SK-N-SH treated with all-trans-retinoic acid at 6 μM for 48 hours (cell line): ENCODE measurements around the gene PDE4B.
"Not testable (repeated sequence)": the region's sequence is repeated elsewhere in the genome, so short reads cannot be mapped to it uniquely, and the experiment has no call there.

Experiments used
- ATAC-seq: fragments of 200-7000 bp; cut with Tn5 transposase; 3 replicates; pipeline ENCODE4 v1.9.1; 2020; ENCODE audit warnings: mild to moderate bottlenecking, moderate library complexity
- BACH2 ChIP-seq: fragments of 250-450 bp; sonication (Bioruptor Pico); IDR thresholded peaks from 2 replicates; pipeline ENCODE4 v1.9.0; 2021; ENCODE audit warnings: mild to moderate bottlenecking, borderline replicate concordance
- CSDC2 ChIP-seq: fragments of 250-450 bp; sonication (Bioruptor Pico); IDR thresholded peaks from 2 replicates; pipeline ENCODE4 v1.5.0; 2020; ENCODE audit warnings: mild to moderate bottlenecking, moderate library complexity
- ESRRG ChIP-seq: fragments of 250-450 bp; sonication (Bioruptor Pico); IDR thresholded peaks from 2 replicates; pipeline ENCODE4 v1.6.1; 2021; ENCODE audit warnings: mild to moderate bottlenecking
- GLIS3 ChIP-seq: fragments of 250-450 bp; sonication (Bioruptor Pico); IDR thresholded peaks from 2 replicates; pipeline ENCODE4 v1.5.0; 2020; ENCODE audit warnings: mild to moderate bottlenecking, moderate library complexity
- ISL1 ChIP-seq: fragments of 250-450 bp; sonication (Bioruptor Pico); IDR thresholded peaks from 2 replicates; pipeline ENCODE4 v2.1.2; 2022; ENCODE audit warnings: mild to moderate bottlenecking, moderate library complexity
- OSR1 ChIP-seq: fragments of 250-450 bp; sonication (Bioruptor Pico); IDR thresholded peaks from 2 replicates; pipeline ENCODE4 v1.8.0; 2022; ENCODE audit warnings: moderate library complexity, mild to moderate bottlenecking, inconsistent platforms
- POU6F1 ChIP-seq: fragments of 250-450 bp; sonication (Bioruptor Pico); IDR thresholded peaks from 2 replicates; pipeline ENCODE4 v1.8.0; 2021; ENCODE audit warnings: low read depth, mild to moderate bottlenecking, moderate library complexity, borderline replicate concordance
- PPARA ChIP-seq: fragments of 250-450 bp; sonication (Bioruptor Pico); IDR thresholded peaks from 2 replicates; pipeline ENCODE4 v1.5.0; 2020; ENCODE audit warnings: mild to moderate bottlenecking, borderline replicate concordance
- RARB ChIP-seq: fragments of 250-450 bp; sonication (Bioruptor Pico); IDR thresholded peaks from 2 replicates; pipeline ENCODE4 v1.8.0; 2021; ENCODE audit warnings: mild to moderate bottlenecking, moderate library complexity
- SNAI2 ChIP-seq: fragments of 250-450 bp; sonication (Bioruptor Pico); IDR thresholded peaks from 2 replicates; pipeline ENCODE4 v1.5.0; 2020; ENCODE audit warnings: mild to moderate bottlenecking, moderate library complexity
- TCF4 ChIP-seq: fragments of 250-450 bp; sonication (Bioruptor Pico); IDR thresholded peaks from 2 replicates; pipeline ENCODE4 v1.8.0; 2021; ENCODE audit warnings: mild to moderate bottlenecking, moderate library complexity, borderline replicate concordance
- TOX ChIP-seq: fragments of 250-450 bp; sonication (Bioruptor Pico); IDR thresholded peaks from 2 replicates; pipeline ENCODE4 v1.8.0; 2021; ENCODE audit warnings: mild to moderate bottlenecking, moderate library complexity, borderline replicate concordance
- TSHZ2 ChIP-seq: fragments of 250-450 bp; sonication (Bioruptor Pico); IDR thresholded peaks from 2 replicates; pipeline ENCODE4 v1.5.0; 2020; ENCODE audit warnings: mild to moderate bottlenecking, moderate library complexity
- ZC3H10 ChIP-seq: fragments of 250-450 bp; sonication (Bioruptor Pico); IDR thresholded peaks from 2 replicates; pipeline ENCODE4 v1.5.1; 2021; ENCODE audit warnings: mild to moderate bottlenecking, moderate library complexity
- ZFP3 ChIP-seq: fragments of 250-450 bp; sonication (Bioruptor Pico); IDR thresholded peaks from 2 replicates; pipeline ENCODE4 v1.5.0; 2020; ENCODE audit warnings: mild to moderate bottlenecking, moderate library complexity
- ZFP30 ChIP-seq: fragments of 450-650 bp; formaldehyde crosslinking; IDR thresholded peaks from 2 replicates; pipeline ENCODE4 v1.5.0; 2022; ENCODE audit warnings: mild to moderate bottlenecking, moderate library complexity
- ZNF565 ChIP-seq: fragments of 450-650 bp; formaldehyde crosslinking; conservative IDR thresholded peaks from 2 replicates; pipeline ENCODE4 v1.5.0; 2020; ENCODE audit warnings: low read depth, mild to moderate bottlenecking, moderate library complexity
- ZNF70 ChIP-seq: fragments of 450-650 bp; formaldehyde crosslinking; IDR thresholded peaks from 2 replicates; pipeline ENCODE4 v1.5.0; 2020; ENCODE audit warnings: mild to moderate bottlenecking, moderate library complexity
- ZNF8 ChIP-seq: fragments of 450-650 bp; formaldehyde crosslinking; IDR thresholded peaks from 2 replicates; pipeline ENCODE4 v1.5.0; 2020; ENCODE audit warnings: mild to moderate bottlenecking, moderate library complexity
- TF ChIP-seq, protein P1 (sequence below): fragments of 250-450 bp; sonication (Bioruptor Pico); IDR thresholded peaks from 2 replicates; pipeline ENCODE4 v1.5.1; 2021; ENCODE audit warnings: mild to moderate bottlenecking, moderate library complexity
- TF ChIP-seq, protein P2 (sequence below): fragments of 250-450 bp; sonication (Bioruptor Pico); IDR thresholded peaks from 2 replicates; pipeline ENCODE4 v1.8.0; 2020; ENCODE audit warnings: mild to moderate bottlenecking, moderate library complexity, borderline replicate concordance

The PDE4B gene

DNA sequence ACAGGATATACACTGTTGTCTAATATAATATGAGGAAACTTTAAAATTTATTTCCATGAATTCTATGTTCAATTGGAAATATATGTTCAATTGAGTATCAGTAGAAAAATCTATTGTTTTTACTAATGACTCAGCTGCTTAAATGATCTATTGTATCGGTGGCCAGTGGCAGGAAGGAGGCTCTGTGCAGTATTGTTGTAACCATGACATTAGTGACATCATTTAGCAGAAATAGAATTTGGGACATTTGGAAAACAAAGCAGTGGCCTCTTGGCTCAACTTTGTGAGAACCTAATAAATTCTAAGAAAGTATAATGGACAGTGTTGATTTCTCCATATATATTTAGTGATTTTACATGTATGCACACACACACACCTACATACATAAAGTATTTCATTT lies 257.4 kb downstream of the PDE4B start:
- no peak for ATAC-seq
- TF ChIP-seq OSR1 (no peak), POU6F1 (CRISPR knock-in tag) (no peak), TOX (CRISPR knock-in tag) (no peak)

- TF ChIP-seq, protein P1, sequence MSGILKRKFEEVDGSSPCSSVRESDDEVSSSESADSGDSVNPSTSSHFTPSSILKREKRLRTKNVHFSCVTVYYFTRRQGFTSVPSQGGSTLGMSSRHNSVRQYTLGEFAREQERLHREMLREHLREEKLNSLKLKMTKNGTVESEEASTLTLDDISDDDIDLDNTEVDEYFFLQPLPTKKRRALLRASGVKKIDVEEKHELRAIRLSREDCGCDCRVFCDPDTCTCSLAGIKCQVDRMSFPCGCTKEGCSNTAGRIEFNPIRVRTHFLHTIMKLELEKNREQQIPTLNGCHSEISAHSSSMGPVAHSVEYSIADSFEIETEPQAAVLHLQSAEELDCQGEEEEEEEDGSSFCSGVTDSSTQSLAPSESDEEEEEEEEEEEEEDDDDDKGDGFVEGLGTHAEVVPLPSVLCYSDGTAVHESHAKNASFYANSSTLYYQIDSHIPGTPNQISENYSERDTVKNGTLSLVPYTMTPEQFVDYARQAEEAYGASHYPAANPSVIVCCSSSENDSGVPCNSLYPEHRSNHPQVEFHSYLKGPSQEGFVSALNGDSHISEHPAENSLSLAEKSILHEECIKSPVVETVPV = no peak
- TF ChIP-seq ZNF8 (CRISPR knock-in tag) (no peak), SNAI2 (CRISPR knock-in tag) (no peak)
These were observed 257.9 kb downstream of the PDE4B start for GRCh38 chr1:66050633-66051032.

GRCh38 chr1:66055092-66055491 lies 262.4 kb downstream of the PDE4B start:
- TF ChIP-seq POU6F1 (CRISPR knock-in tag) (no peak), TCF4 (no peak), ZFP3 (CRISPR knock-in tag) (no peak), BACH2 (CRISPR knock-in tag) (no peak), ZNF70 (CRISPR knock-in tag) (no peak), RARB (CRISPR knock-in tag) (no peak), ISL1 (CRISPR knock-in tag) (no peak), ZC3H10 (CRISPR knock-in tag) (no peak), ESRRG (CRISPR knock-in tag) (no peak), ZNF8 (CRISPR knock-in tag) (no peak), TSHZ2 (CRISPR knock-in tag) (no peak), CSDC2 (CRISPR knock-in tag) (no peak), PPARA (CRISPR knock-in tag) (no peak), TOX (CRISPR knock-in tag) (no peak), SNAI2 (CRISPR knock-in tag) (no peak), ZFP30 (CRISPR knock-in tag) (no peak), GLIS3 (no peak), ZNF565 (CRISPR knock-in tag) (no peak)
- TF ChIP-seq, protein P2, sequence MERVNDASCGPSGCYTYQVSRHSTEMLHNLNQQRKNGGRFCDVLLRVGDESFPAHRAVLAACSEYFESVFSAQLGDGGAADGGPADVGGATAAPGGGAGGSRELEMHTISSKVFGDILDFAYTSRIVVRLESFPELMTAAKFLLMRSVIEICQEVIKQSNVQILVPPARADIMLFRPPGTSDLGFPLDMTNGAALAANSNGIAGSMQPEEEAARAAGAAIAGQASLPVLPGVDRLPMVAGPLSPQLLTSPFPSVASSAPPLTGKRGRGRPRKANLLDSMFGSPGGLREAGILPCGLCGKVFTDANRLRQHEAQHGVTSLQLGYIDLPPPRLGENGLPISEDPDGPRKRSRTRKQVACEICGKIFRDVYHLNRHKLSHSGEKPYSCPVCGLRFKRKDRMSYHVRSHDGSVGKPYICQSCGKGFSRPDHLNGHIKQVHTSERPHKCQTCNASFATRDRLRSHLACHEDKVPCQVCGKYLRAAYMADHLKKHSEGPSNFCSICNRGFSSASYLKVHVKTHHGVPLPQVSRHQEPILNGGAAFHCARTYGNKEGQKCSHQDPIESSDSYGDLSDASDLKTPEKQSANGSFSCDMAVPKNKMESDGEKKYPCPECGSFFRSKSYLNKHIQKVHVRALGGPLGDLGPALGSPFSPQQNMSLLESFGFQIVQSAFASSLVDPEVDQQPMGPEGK = no peak
- TF ChIP-seq, protein P1 = no peak
- ATAC-seq = no peak

More at GRCh38 chr1:66050633-66051032, 257.9 kb downstream of the PDE4B start:
- no peak for ATAC-seq

GRCh38 chr1:66057448-66057847 lies 264.8 kb downstream of the PDE4B start:
- not testable (repeated sequence) for ATAC-seq
